ENCODE data around the gene TM9SF4. TPM values are rescaled to one million over a fixed set of nuclear protein-coding genes. Genes with fewer than 3 reads are reported as not detected.
A peak's percentile ranks its signal among the peaks of the same experiment; 100 is the strongest.

TM9SF4 gene
- total RNA-seq, 1 experiment from 2014 or later: 67.8 TPM

- H3K27me3 ChIP-seq (ENCODE audit: insufficient read depth, low read depth): no peaks in the 10 kb centered on the region
- peaks cover 9% of the 10 kb centered on the region for H3K4me1 ChIP-seq (replicated peaks; ENCODE audit: insufficient read depth)
- TF ChIP-seq, protein P1, sequence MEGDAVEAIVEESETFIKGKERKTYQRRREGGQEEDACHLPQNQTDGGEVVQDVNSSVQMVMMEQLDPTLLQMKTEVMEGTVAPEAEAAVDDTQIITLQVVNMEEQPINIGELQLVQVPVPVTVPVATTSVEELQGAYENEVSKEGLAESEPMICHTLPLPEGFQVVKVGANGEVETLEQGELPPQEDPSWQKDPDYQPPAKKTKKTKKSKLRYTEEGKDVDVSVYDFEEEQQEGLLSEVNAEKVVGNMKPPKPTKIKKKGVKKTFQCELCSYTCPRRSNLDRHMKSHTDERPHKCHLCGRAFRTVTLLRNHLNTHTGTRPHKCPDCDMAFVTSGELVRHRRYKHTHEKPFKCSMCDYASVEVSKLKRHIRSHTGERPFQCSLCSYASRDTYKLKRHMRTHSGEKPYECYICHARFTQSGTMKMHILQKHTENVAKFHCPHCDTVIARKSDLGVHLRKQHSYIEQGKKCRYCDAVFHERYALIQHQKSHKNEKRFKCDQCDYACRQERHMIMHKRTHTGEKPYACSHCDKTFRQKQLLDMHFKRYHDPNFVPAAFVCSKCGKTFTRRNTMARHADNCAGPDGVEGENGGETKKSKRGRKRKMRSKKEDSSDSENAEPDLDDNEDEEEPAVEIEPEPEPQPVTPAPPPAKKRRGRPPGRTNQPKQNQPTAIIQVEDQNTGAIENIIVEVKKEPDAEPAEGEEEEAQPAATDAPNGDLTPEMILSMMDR (conservative IDR thresholded peaks at IDR 0.05): no peak
- no peak for TF ChIP-seq EZH2 (IDR thresholded peaks at IDR 0.05; ENCODE audit: low read depth)
- no TSS peak for BruUV-seq (replicated peaks)
- no peaks in the 10 kb centered on the region for H3F3A ChIP-seq (ENCODE audit: insufficient read depth, low read depth)
- H2AFZ ChIP-seq: peak overlapping the region; percentile 97
- peaks cover 15% of the 10 kb centered on the region for H4K20me1 ChIP-seq (ENCODE audit: insufficient read depth)
- H3K4me3 ChIP-seq: peak overlapping the region; percentile 74
- H3K79me2 ChIP-seq (ENCODE audit: low read depth): peaks cover 55% of the 10 kb centered on the region
- ChIA-PET POLR2A (ENCODE audit: unreplicated experiment) (interaction anchor here (0.6 kb wide), 2 partner anchors 266 to 711 kb away, joined by 3 to 7 read pairs; no protein-coding TSS in a partner anchor), CTCF (interaction anchor here (0.6 kb wide), 1 partner anchor 320 kb away, joined by 3 read pairs; no protein-coding TSS in a partner anchor)
- no peaks in the 10 kb centered on the region for H3K36me3 ChIP-seq (ENCODE audit: low read depth)
- DNase-seq: no peak
- peak overlapping the region; percentile 98 for H3K4me2 ChIP-seq
- intact Hi-C loops (cut with micrococcal nuclease; ENCODE audit: unreplicated experiment): no loop called here
- H3K9me2 ChIP-seq (ENCODE audit: insufficient read depth): no peaks in the 10 kb centered on the region
- peak overlapping the region; percentile 96 for H3K27ac ChIP-seq
- peaks cover 4% of the 10 kb centered on the region; the same call in 1 of the 2 replicates for H3K9me3 ChIP-seq (ENCODE audit: insufficient read depth, low read depth)
Observed at GRCh38 chr20:32110173-32110704, 725 bp downstream of the TM9SF4 start.

DNA sequence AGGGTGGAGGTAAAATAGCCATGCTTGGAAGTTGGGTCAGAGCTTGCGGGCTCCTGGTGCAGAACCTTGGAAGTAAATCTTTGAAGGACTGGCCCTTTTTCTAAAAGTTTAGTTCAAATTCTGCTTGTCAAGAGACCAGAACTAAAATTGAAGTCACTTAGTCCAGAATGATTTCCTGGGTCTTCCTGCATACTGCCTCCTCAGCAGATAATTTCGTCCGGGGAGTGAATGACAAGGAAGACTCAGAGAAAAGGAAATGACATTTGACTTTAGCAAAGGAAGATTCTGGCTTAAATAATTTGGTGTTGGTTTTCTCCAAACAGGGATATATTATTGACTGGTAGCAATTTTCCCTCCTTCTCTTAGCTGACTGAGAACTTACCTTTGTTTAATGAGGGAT lies 1.2 kb downstream of the TM9SF4 start:
- BruUV-seq (replicated peaks): TSS peak; percentile 32
- Histone ChIP-seq H3K9me2 (ENCODE audit: insufficient read depth) (no peaks in the 10 kb centered on the region), H3K27ac (no peak overlapping the region), H3K79me2 (ENCODE audit: low read depth) (peaks cover 58% of the 10 kb centered on the region), H3F3A (ENCODE audit: insufficient read depth, low read depth) (no peaks in the 10 kb centered on the region), H3K27me3 (ENCODE audit: insufficient read depth, low read depth) (no peaks in the 10 kb centered on the region), H3K36me3 (ENCODE audit: low read depth) (no peaks in the 10 kb centered on the region), H2AFZ (no peak overlapping the region), H3K4me2 (peak overlapping the region; percentile 98), H4K20me1 (ENCODE audit: insufficient read depth) (peaks cover 17% of the 10 kb centered on the region), H3K4me1 (replicated peaks; ENCODE audit: insufficient read depth) (peaks cover 9% of the 10 kb centered on the region), H3K4me3 (peak overlapping the region; percentile 74), H3K9me3 (ENCODE audit: insufficient read depth, low read depth) (peaks cover 4% of the 10 kb centered on the region; the same call in 1 of the 2 replicates)
- intact Hi-C loops (cut with micrococcal nuclease; ENCODE audit: unreplicated experiment): no loop called here
- TF ChIP-seq, protein P1 (conservative IDR thresholded peaks at IDR 0.05): no peak
- no peak for TF ChIP-seq EZH2 (IDR thresholded peaks at IDR 0.05; ENCODE audit: low read depth)
- ChIA-PET POLR2A (ENCODE audit: unreplicated experiment) (no interaction called here), CTCF (no interaction called here)
- DNase-seq: no peak

DNA sequence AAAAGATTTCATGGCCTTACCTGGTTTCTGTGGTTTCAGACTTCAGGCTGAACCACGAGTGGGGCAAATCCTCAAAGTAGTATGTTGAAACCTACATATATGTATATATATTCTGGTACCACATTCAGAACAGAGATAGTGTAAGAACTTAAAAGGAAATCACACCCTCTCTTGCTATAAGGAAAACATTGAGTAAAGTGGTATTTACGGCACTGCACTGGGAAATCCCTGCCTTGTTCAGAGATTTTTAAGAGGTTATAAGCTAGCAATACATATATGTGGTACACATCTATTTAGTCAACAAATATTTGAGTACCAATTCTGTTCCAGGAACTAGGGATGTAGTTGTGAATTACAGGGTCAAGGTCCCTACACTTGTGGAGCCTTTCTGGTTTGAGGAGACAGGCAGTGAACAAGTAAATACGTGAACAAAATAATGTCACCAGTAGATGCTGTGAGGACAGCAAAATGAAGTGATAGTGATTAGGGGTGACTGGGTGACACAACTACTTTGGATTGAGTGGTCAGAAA lies 1.7 kb downstream of the TM9SF4 start:
- intact Hi-C loops (cut with micrococcal nuclease; ENCODE audit: unreplicated experiment): no loop called here
- H3K36me3 ChIP-seq (ENCODE audit: low read depth): no peaks in the 10 kb centered on the region
- no peak overlapping the region for H3K27ac ChIP-seq
- H3K27me3 ChIP-seq (ENCODE audit: insufficient read depth, low read depth): no peaks in the 10 kb centered on the region
- H3K9me2 ChIP-seq (ENCODE audit: insufficient read depth): no peaks in the 10 kb centered on the region
- peak overlapping the region; percentile 98 for H3K4me2 ChIP-seq
- no peak overlapping the region for H2AFZ ChIP-seq
- ChIA-PET POLR2A (ENCODE audit: unreplicated experiment) (no interaction called here), CTCF (no interaction called here)
- peaks cover 21% of the 10 kb centered on the region for H4K20me1 ChIP-seq (ENCODE audit: insufficient read depth)
- no TSS peak for BruUV-seq (replicated peaks)
- H3K9me3 ChIP-seq (ENCODE audit: insufficient read depth, low read depth): peaks cover 4% of the 10 kb centered on the region; the same call in 1 of the 2 replicates
- H3K79me2 ChIP-seq (ENCODE audit: low read depth): peaks cover 63% of the 10 kb centered on the region
- H3K4me3 ChIP-seq: peak overlapping the region; percentile 74; the same call in 1 of the 2 replicates
- no peak for TF ChIP-seq EZH2 (IDR thresholded peaks at IDR 0.05; ENCODE audit: low read depth)
- TF ChIP-seq, protein P1 (conservative IDR thresholded peaks at IDR 0.05): no peak
- DNase-seq: no peak
- H3K4me1 ChIP-seq (replicated peaks; ENCODE audit: insufficient read depth): peaks cover 9% of the 10 kb centered on the region
- no peaks in the 10 kb centered on the region for H3F3A ChIP-seq (ENCODE audit: insufficient read depth, low read depth)
